Measurements from ENCODE around the gene NUDT19. TPM values are rescaled to one million over a fixed set of nuclear protein-coding genes. Genes with fewer than 3 reads are reported as not detected.

NUDT19 gene
- total RNA-seq, 1 experiment from 2014 or later: 6.1 TPM

GRCh38 chr19:32642771-32643170 is 48.9 kb upstream of the NUDT19 start:
- Histone ChIP-seq H2BK20ac (ENCODE audit: low read depth, low read length, poor library complexity, severe bottlenecking) (no peak overlapping the region), H3K23me2 (ENCODE audit: insufficient read length, low read depth, low read length, poor library complexity, severe bottlenecking) (no peaks in the 10 kb centered on the region), H3K23ac (ENCODE audit: insufficient read length, low read depth, low read length) (no peak overlapping the region), H3K79me1 (ENCODE audit: insufficient read depth, low read depth, low read length, poor library complexity, severe bottlenecking) (no peaks in the 10 kb centered on the region), H3K27me3 (ENCODE audit: insufficient read depth, low read length) (no peaks in the 10 kb centered on the region), H3K79me2 (ENCODE audit: insufficient read depth, low read length) (no peaks in the 10 kb centered on the region), H4K20me1 (ENCODE audit: control insufficient read depth, insufficient read depth, insufficient read length) (no peaks in the 10 kb centered on the region), H4K8ac (replicated peaks; ENCODE audit: insufficient read length, low read depth, low read length) (no peak overlapping the region), H2BK5ac (ENCODE audit: insufficient read length, low read length) (no peak overlapping the region), H3K9me3 (ENCODE audit: control insufficient read depth, low read depth, low read length) (no peaks in the 10 kb centered on the region), H3K4me1 (ENCODE audit: insufficient read depth, low read length) (no peaks in the 10 kb centered on the region), H3T11ph (ENCODE audit: low read length) (no peak overlapping the region), H3K18ac (ENCODE audit: insufficient read length, low read depth, low read length) (no peak overlapping the region), H2BK15ac (ENCODE audit: low read depth, low read length) (no peak overlapping the region), H3K56ac (ENCODE audit: insufficient read length, low read depth, low read length) (no peak overlapping the region), H3K4ac (ENCODE audit: low read depth, low read length) (no peak overlapping the region), H2BK120ac (ENCODE audit: low read depth, low read length, poor library complexity, severe bottlenecking) (no peak overlapping the region), H2BK12ac (ENCODE audit: insufficient read length, low read depth, low read length) (no peak overlapping the region), H2AFZ (ENCODE audit: low read length) (no peak overlapping the region), H3K4me2 (ENCODE audit: insufficient read depth, insufficient read length, low read length) (no peak overlapping the region), H3K9ac (ENCODE audit: extremely low read depth, insufficient read length, low read length) (no peak overlapping the region), H3K14ac (ENCODE audit: insufficient read depth, low read length) (no peak overlapping the region), H4K91ac (ENCODE audit: insufficient read length, low read depth, low read length) (no peak overlapping the region), H3K27ac (ENCODE audit: insufficient read length, low read depth, low read length) (no peak overlapping the region), H2AK5ac (ENCODE audit: insufficient read length, low read length) (no peak overlapping the region), H4K5ac (ENCODE audit: insufficient read length, low read depth, low read length) (no peak overlapping the region)
- no peak overlapping the region for H3K27ac Mint-ChIP-seq
- no peak overlapping the region for H3K4me3 Mint-ChIP-seq
- TF ChIP-seq CTCF (conservative IDR thresholded peaks at IDR 0.05): no peak
- no peaks in the 10 kb centered on the region for H3K9me3 Mint-ChIP-seq
- H3K4me1 Mint-ChIP-seq: no peaks in the 10 kb centered on the region
- no peaks in the 10 kb centered on the region for H3K27me3 Mint-ChIP-seq (ENCODE audit: low read depth)
- WGBS (ENCODE audit: extremely low coverage, insufficient read length, low lambda C conversion rate): no CpG with 5 or more reads among the region's 12 CpGs
- H3K36me3 Mint-ChIP-seq (ENCODE audit: insufficient read depth in 1 of 3, low read depth in 3 of 3): peaks cover 55 to 77% (median 72%) of the 10 kb centered on the region in 3 experiments; a peak in 6 of 7 replicates
- no peak for DNase-seq
